Suprapubic skin (tissue), 4 donors: ENCODE data around the gene HSPB8.

Source experiments
- CTCF ChIP-seq, 2 donors: fragments of 200-600 bp in 1 of 2; fragments of 450-650 bp in 1 of 2; sonication (generic) in 1 of 2; IDR thresholded peaks; one replicate each; pipeline ENCODE4 v1.5.1; 2016 to 2019; ENCODE audit warnings: antibody characterized with exemption in 2 of 2, mild to moderate bottlenecking in 1 of 2, moderate library complexity in 1 of 2
- POLR2A ChIP-seq, 2 donors: fragments of 450-650 bp; IDR thresholded peaks; one replicate each; pipeline ENCODE4 v1.6.1; 2017; ENCODE audit warnings: antibody characterized with exemption in 2 of 2, mild to moderate bottlenecking in 2 of 2, moderate library complexity in 2 of 2
- POLR2AphosphoS5 ChIP-seq, 3 donors: sonication (generic); formaldehyde crosslinking; IDR thresholded peaks; one replicate each; pipeline ENCODE4 v1.6.1; 2017; ENCODE audit warnings: antibody characterized with exemption in 3 of 3

- TF ChIP-seq CTCF (IDR thresholded peaks at IDR 0.05) (no peak), POLR2A (IDR thresholded peaks at IDR 0.05) (no peak), POLR2AphosphoS5 (IDR thresholded peaks at IDR 0.05) (no peak)
These were observed 1.7 kb upstream of the HSPB8 start for GRCh38 chr12:119177056-119177325.
